HEK293T (cell line): ENCODE measurements around the gene MGAT4A.

ENCODE experiments used
- ARNT ChIP-seq: fragments of 450-650 bp; IDR thresholded peaks from 2 replicates; pipeline ENCODE4 v1.6.1; 2017; ENCODE audit warnings: mild to moderate bottlenecking
- FOXA1 ChIP-seq: fragments of 450-650 bp; IDR thresholded peaks from 2 replicates; pipeline ENCODE4 v1.6.1; 2016; ENCODE audit warnings: mild to moderate bottlenecking
- FOXK2 ChIP-seq: fragments of 450-650 bp; IDR thresholded peaks from 2 replicates; pipeline ENCODE4 v1.6.1; 2016; ENCODE audit warnings: mild to moderate bottlenecking
- FOXM1 ChIP-seq: fragments of 450-650 bp; IDR thresholded peaks from 2 replicates; pipeline ENCODE4 v1.6.1; 2017; ENCODE audit warnings: mild to moderate bottlenecking, borderline replicate concordance
- LEF1 ChIP-seq: fragments of 450-650 bp; IDR thresholded peaks from 2 replicates; pipeline ENCODE4 v1.6.1; 2017; ENCODE audit warnings: mild to moderate bottlenecking, borderline replicate concordance
- SP1 ChIP-seq: fragments of 450-650 bp; IDR thresholded peaks from 2 replicates; pipeline ENCODE4 v1.6.1; 2017
- SUZ12 ChIP-seq: fragments of 450-650 bp; IDR thresholded peaks from 2 replicates; pipeline ENCODE4 v1.6.1; 2016; ENCODE audit warnings: mild to moderate bottlenecking
- TARDBP ChIP-seq: fragments of 450-650 bp; IDR thresholded peaks from 2 replicates; pipeline ENCODE4 v1.6.1; 2016
- ZNF384 ChIP-seq: fragments of 450-650 bp; IDR thresholded peaks from 2 replicates; pipeline ENCODE4 v1.6.1; 2016

DNA sequence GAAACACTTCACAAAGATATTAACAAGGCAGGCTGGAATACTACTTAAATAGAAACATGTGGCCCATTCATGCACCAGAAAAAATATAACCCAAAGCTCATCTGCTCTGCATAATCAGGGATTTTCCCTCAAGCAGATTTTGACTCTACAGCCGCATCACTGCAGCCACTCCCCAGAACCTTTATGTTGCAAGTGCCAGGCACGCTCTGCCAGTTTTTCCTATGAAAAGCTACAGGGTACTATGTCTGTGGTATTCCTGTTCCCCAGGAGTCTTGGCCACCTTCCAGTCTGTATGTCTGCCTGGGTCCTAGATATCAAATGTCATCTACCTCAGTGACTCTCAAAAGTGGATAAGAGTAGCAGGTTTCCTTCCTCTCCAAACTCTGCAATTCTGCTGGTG, 126.4 kb downstream of the MGAT4A start:
- TF ChIP-seq ZNF384 (no peak), FOXK2 (no peak), SUZ12 (no peak), SP1 (no peak), LEF1 (no peak), FOXA1 (no peak), TARDBP (no peak), ARNT (no peak), FOXM1 (no peak)
